RWPE1 (cell line): ENCODE data around the gene LONP1.

Source experiments
- CTCF ChIA-PET: fragments of 350-600 bp; sonication (Branson Sonifier 250); formaldehyde crosslinking; extraction: SDS; loops from one replicate; lab custom pipeline; 2021; lab: Yijun Ruan, JAX
- POLR2A ChIA-PET: fragments of 400-600 bp; formaldehyde crosslinking; extraction: SDS; loops from one replicate; lab custom pipeline; 2020; ENCODE audit warnings: antibody characterized with exemption; ENCODE audit not compliant: low non-redundant PET; lab: Yijun Ruan, JAX
- DNase-seq: peaks from one replicate; pipeline ENCODE4 v3.0.0; 2012; ENCODE audit warnings: low spot score
- H3K27ac ChIP-seq: fragments of 450-650 bp; 2 replicates; pipeline ENCODE4 v1.5.1; 2017
- CTCF ChIP-seq: fragments of 450-650 bp; conservative IDR thresholded peaks from 2 replicates; pipeline ENCODE4 v1.5.1; 2017; ENCODE audit warnings: low read depth, mild to moderate bottlenecking

The LONP1 gene

DNA sequence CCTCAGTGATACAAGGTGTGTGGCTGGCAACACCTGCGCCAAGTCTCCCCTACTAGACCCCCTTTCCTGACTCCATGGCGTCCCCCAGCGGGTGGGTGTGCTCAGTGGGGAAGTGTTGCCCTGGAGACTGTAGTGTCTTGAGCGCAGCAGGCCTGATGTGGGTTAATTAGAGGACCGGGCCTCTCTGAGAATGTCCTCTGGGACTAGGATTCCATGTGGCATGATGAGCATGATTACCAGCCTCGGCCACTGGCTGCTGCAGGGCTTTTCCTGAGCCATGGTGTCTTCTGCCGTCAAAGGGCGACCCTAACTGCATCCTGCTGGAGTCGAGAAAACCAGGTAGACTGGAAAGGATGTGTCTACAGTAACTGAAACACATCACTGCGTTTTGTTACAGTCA lies 67.7 kb downstream of the LONP1 start:
- TF ChIP-seq CTCF: no peak
- POLR2A ChIA-PET: no interaction called here
- DNase-seq: no peak
- H3K27ac ChIP-seq: no peak overlapping the region
- CTCF ChIA-PET: no interaction called here

DNA sequence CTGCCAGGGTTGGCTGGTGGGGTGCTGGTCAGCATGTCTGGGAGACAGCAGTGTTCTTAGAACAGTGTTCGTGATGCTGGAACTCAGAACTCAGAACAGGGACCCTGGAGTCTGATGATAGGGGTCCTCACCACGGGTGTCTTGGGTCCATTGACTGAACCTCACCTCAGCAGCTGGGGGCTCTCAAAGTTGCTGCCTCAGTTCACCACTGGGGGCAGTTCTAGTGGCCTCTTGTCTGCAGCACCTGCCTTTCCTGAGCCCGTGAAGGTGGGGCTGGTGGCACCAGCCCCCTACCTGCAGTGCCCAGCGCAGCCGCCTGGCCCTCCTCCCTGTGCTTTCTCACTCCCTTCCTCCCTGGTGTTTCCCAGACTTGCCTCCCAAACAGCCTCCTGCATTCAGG lies 68.6 kb downstream of the LONP1 start:
- POLR2A ChIA-PET: interaction anchor here (0.6 kb wide), 1 partner anchor 505 kb away, joined by 3 read pairs; no protein-coding TSS in a partner anchor
- H3K27ac ChIP-seq: no peak overlapping the region
- no peak for DNase-seq
- CTCF ChIA-PET: no interaction called here
- no peak for TF ChIP-seq CTCF

- CTCF ChIA-PET: interaction anchor here (0.6 kb wide), 1 partner anchor 36 kb away, joined by 3 read pairs; no protein-coding TSS in a partner anchor
- H3K27ac ChIP-seq: no peak overlapping the region
- POLR2A ChIA-PET: no interaction called here
- DNase-seq: no peak
- TF ChIP-seq CTCF: no peak
These were observed 71.5 kb downstream of the LONP1 start for GRCh38 chr19:5648464-5648863.

DNA sequence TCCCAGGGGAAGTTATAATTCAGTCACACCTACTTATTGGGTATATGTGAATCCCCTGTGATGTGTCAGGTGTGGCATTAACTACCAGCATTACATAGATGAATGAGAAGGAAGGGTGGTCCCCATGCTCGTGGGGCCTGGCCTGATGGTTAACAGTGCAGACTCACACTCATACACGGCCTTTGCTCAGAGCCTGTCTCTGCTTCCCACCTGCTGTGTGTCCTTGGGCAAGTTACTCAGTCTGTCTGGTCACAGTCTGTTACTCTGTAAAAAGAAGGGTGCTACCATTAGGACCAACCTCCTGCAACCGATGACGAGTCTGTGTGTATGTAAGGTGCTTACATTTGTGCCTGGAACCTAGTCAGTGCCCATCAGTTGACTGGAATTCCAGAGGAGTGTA lies 73.2 kb downstream of the LONP1 start:
- ChIA-PET CTCF (no interaction called here), POLR2A (no interaction called here)
- H3K27ac ChIP-seq: no peak overlapping the region
- no peak for TF ChIP-seq CTCF
- DNase-seq: no peak

GRCh38 chr19:5645409-5645808 lies 74.5 kb downstream of the LONP1 start:
- POLR2A ChIA-PET: no interaction called here
- CTCF ChIA-PET: no interaction called here
- no peak overlapping the region for H3K27ac ChIP-seq
- TF ChIP-seq CTCF: no peak
- no peak for DNase-seq

- no peak for DNase-seq
- TF ChIP-seq CTCF: no peak
- H3K27ac ChIP-seq: no peak overlapping the region
- POLR2A ChIA-PET: no interaction called here
- CTCF ChIA-PET: no interaction called here
These were observed 75.9 kb downstream of the LONP1 start for GRCh38 chr19:5644037-5644436.

DNA sequence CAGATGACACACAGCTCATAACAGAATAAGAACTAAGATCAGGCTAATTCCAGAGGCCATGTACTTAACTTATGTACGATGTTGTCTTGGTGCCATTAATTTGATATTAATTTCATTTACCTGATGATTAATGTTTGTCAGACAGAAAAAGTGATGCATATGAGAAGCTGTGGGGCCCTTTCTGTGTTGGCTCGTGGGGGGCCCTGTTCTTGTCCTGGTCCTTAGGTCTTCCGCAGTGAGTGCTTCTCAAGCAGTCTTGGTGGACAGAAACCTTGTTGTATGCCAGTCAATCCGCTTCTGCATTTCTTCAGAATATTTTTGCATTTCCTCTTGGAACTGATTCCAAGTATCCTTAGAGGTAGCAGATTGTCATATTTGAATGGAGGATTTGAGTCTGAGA lies 76.9 kb downstream of the LONP1 start:
- POLR2A ChIA-PET: no interaction called here
- H3K27ac ChIP-seq: no peak overlapping the region
- CTCF ChIA-PET: no interaction called here
- no peak for TF ChIP-seq CTCF
- DNase-seq: no peak
